Pons (tissue), 1 donor: Measurements from ENCODE around the gene C2CD4B.

ENCODE experiments used
- DNase-seq: peaks from one replicate; pipeline ENCODE4 v3.0.0-alpha.2; 2016; ENCODE audit warnings: low spot score

C2CD4B gene

GRCh38 chr15:62165104-62165792, at the start of gene C2CD4B:
Gene C2CD4B, minus strand, starts transcription at chr15:62165285. Its CDS starts 301 bp downstream, at chr15:62164984.
- no peak for DNase-seq

- no peak for DNase-seq
Observed at GRCh38 chr15:62212741-62213140, 47.7 kb upstream of the C2CD4B start.

GRCh38 chr15:62211348-62211747, 46.3 kb upstream of the C2CD4B start:
- no peak for DNase-seq

GRCh38 chr15:62209821-62210220, 44.7 kb upstream of the C2CD4B start:
- no peak for DNase-seq

- no peak for DNase-seq
Observed at GRCh38 chr15:62209322-62209721, 44.2 kb upstream of the C2CD4B start.

GRCh38 chr15:62208884-62209283, 43.8 kb upstream of the C2CD4B start:
- DNase-seq, result no peak

- no peak for DNase-seq
Observed at GRCh38 chr15:62208367-62208766, 43.3 kb upstream of the C2CD4B start.

- DNase-seq, result no peak
Observed at GRCh38 chr15:62190675-62191074, 25.6 kb upstream of the C2CD4B start.

GRCh38 chr15:62190274-62190673, 25.2 kb upstream of the C2CD4B start:
- DNase-seq, result no peak

- no peak for DNase-seq
Observed at GRCh38 chr15:62188744-62189143, 23.7 kb upstream of the C2CD4B start.

- no peak for DNase-seq
Observed at GRCh38 chr15:62187910-62188309, 22.8 kb upstream of the C2CD4B start.

- no peak for DNase-seq
Observed at GRCh38 chr15:62187425-62187824, 22.3 kb upstream of the C2CD4B start.

GRCh38 chr15:62186578-62186977, 21.5 kb upstream of the C2CD4B start:
- DNase-seq, result no peak

GRCh38 chr15:62183130-62183529, 18.0 kb upstream of the C2CD4B start:
- no peak for DNase-seq

GRCh38 chr15:62173215-62173614, 8.1 kb upstream of the C2CD4B start:
- peak; percentile 2 for DNase-seq

- no peak for DNase-seq
Observed at GRCh38 chr15:62171882-62172281, 6.8 kb upstream of the C2CD4B start.

GRCh38 chr15:62165793-62166375, 799 bp upstream of the C2CD4B start:
- DNase-seq, result no peak

- no peak for DNase-seq
Observed at GRCh38 chr15:62164396-62165103, 535 bp downstream of the C2CD4B start.

GRCh38 chr15:62164014-62164395, 1.1 kb downstream of the C2CD4B start:
- DNase-seq, result no peak

GRCh38 chr15:62163397-62164013, 1.6 kb downstream of the C2CD4B start:
- no peak for DNase-seq

GRCh38 chr15:62153228-62153627, 11.9 kb downstream of the C2CD4B start:
- DNase-seq, result no peak

- DNase-seq, result no peak
Observed at GRCh38 chr15:62150445-62150844, 14.6 kb downstream of the C2CD4B start.

- no peak for DNase-seq
Observed at GRCh38 chr15:62149729-62150128, 15.4 kb downstream of the C2CD4B start.
